Superior temporal gyrus (tissue), 1 donor: ENCODE results near the gene TMEM81.

Experiments used
- DNase-seq: peaks from one replicate; pipeline ENCODE4 v3.0.0-alpha.2; 2016; ENCODE audit errors: extremely low spot score

TMEM81 gene

GRCh38 chr1:205060746-205061145 lies 23.5 kb downstream of the TMEM81 start:
- DNase-seq: no peak

DNA sequence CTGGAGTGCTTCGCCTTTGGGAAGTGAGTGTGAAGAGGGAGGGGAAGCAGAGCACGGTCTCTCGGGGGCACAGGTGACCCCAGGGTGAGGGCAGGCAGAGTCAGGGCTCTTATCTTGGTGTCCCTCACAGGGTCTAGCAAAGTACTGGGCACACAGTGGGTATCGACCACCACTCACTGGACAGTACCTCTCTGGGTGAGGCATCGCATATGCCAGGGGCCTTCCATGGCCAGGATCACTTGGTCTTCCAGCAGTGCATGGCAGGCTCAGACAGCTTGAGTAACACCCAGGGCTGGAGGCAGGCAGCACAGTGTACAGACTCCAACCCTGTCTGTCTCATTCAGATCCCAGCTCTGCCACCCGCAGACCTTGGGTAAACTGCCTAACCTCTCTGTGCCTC lies 24.6 kb downstream of the TMEM81 start:
- no peak for DNase-seq

DNA sequence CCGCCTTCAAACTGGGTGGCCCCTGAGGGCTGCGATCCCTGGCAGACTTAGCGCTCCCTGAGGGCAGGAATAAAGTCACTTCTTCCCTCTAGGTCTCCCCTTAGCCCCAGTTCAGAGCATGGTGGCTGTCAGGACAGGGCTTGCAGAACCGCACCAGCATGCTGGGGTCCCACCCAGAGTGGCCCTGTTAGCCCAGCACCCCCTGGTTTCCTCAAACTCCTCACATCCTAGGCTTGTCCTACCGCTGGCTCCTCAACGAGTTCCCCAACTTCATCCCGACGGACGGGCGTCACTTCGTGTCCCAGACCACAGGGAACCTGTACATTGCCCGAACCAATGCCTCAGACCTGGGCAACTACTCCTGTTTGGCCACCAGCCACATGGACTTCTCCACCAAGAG lies 25.4 kb downstream of the TMEM81 start:
- DNase-seq: no peak

- DNase-seq: no peak
Observed at GRCh38 chr1:205057808-205058575, 26.3 kb downstream of the TMEM81 start.

DNA sequence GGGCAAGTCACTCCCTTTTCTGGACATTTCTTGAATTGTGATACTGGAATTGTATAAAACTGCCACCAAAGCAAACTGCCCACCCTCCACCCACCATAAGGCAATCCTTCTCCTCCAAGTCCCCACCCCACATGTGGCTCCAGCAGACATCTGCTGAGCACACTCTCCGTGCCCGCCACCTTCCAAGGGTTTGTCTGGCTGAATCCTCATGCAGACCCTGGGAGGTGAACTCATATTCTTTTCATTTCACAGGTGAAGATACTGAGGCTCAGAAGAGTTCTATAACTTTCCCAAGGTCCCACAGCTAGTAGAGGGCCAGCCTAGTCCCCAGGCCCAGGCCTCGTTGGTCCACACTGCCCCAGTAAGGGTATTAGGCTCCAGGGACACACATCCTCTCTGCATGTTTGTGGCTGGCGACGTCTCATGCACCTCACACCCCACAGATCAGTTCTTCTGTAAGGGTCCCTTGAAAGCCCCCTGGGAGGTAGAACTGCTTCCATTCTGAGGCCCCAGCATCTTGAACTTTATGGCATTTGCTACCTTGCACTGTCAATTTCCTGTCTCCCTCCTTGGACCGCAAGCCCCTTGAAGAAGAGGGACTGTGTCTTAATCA lies 27.2 kb downstream of the TMEM81 start:
- DNase-seq: no peak

DNA sequence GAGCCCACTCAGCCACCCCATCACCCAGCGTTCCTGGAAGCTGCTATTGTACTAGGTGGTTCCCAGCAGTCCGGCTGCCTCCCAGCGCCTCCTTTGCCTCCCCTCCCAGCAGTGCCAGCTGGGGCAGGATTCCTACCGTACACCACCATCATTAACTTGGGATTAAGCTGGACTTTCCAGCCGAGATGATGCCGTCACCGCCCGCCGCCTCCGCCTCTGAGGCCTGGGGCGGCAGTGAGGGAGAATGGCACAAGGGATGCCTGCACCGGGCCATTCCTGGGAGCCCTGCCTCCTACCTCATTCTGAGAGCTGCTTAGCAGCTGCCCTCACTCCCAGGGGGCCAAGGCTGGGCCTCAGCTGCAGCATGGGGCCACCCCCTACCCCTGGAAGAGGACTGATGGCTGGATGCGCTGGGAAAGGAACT lies 28.1 kb downstream of the TMEM81 start:
- DNase-seq: no peak

GRCh38 chr1:205054013-205054412 lies 30.2 kb downstream of the TMEM81 start:
- no peak for DNase-seq

DNA sequence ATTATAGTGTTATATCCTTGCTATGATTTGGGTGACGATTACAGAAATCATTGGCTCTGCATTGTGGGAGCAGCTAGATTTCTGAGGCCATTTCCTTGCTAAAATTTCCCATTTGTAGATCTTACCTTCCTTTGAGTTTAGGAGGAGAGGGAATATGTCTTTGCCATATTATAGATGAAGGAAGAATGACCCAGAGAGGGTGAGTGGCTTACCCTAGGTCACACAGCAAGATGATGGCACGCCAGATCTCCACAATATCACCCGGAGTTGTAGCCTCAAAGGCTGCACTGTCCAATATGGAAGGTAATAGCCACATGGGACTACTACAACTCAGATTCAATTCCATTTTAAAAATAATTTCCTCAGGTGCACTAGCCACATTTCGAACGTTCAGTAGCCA lies 31.0 kb downstream of the TMEM81 start:
- DNase-seq: no peak

- DNase-seq: no peak
Observed at GRCh38 chr1:205052690-205053089, 31.6 kb downstream of the TMEM81 start.

- peak; percentile 75 for DNase-seq
Observed at GRCh38 chr1:205049479-205049878, 34.8 kb downstream of the TMEM81 start.

GRCh38 chr1:205048382-205048781 lies 35.9 kb downstream of the TMEM81 start:
- peak; percentile 93 for DNase-seq

GRCh38 chr1:205047764-205048231 lies 36.5 kb downstream of the TMEM81 start:
- DNase-seq: peak; percentile 82

DNA sequence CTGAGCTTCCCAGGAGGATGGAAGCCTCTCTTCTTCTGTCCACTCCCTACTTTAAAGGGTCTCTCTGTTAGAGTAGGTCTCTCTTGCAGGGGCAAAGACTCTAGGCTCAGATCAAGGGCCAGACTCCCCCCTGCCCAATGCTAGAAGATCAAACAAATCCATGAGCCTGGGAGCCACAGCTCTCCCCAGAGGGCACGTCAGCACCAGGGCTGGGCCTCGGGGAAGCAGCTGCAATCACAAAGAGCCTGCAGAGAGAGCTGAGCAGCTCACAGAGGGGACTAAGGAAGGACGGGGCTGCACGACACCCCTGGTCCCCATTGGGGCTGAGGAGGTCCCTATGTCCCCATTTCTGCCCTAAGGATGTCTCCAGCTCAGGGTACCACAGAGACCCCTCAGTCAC lies 37.4 kb downstream of the TMEM81 start:
- peak; percentile 85 for DNase-seq

DNA sequence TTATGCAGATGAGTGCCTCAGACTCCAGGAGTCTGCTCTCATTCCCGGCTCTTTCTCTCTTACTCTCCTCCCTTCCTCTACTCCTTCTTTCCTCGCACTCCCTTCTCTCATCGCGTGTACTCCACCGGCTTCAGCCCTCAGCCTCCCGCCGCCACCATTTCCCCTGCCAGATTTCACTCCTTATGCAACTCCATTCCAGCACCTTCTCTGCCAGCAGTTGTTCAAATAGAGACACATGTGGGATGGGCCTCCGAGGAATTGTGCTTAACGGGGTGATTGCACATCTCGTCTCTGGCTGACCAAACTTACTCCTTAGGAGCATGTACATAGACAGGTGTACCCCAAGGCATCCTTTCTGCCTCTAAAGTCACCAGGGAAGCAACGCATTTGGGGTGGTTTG lies 39.1 kb downstream of the TMEM81 start:
- DNase-seq: peak; percentile 62

- no peak for DNase-seq
Observed at GRCh38 chr1:205044741-205045140, 39.5 kb downstream of the TMEM81 start.

- DNase-seq: peak; percentile 12
Observed at GRCh38 chr1:205043866-205044265, 40.4 kb downstream of the TMEM81 start.

DNA sequence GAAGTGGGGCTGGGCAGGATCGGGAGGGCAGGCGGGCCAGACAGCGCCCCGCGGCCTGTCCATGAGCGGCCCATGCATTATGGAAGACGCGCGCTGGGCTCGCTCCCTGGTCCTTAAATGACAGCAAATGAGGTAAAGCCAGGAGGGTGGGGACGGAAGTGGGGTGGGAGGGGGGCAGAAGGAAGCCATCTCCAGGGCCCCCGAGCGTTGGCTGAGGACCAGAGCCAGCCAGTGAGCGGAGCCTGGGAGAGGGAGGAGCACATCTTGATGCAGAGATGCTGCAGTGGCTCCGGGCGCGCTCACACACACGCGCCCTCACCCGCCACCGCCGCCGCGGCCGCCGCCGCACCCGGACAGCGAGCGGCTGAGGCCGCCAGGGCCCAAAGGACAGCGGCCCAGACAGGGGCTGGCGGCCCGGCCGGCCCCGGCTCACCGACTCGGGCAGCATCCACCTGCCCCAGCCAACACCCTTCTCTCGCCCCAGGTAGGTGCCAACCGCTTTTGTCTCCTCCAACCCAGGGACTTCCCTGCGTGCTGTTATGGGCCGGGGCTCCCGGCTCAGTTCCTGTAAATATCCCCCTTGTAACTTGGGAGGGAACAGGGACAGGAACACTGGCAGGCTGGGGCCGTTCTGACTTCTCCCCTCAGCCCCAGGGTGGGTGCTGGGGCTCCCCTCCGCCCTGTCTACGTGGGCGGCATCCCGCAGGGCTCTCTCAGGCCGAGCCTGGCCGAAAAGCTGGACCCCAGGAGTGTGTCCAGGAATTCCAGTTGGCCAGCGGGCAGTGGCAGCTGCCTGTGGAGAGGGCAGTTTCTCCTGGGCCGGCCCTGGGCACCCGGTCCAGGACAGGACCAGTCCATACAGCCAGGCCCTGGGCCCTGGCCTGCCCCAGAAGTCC lies 41.1 kb downstream of the TMEM81 start, which contains the start of gene CNTN2:
TSS of gene CNTN2 (plus strand) at position 302 of the 896 bp plus-strand sequence. CDS start 9,974 bp downstream, outside the sequence.
- peak; percentile 90 for DNase-seq

GRCh38 chr1:205041998-205042910 lies 42.0 kb downstream of the TMEM81 start:
- peak; percentile 72 for DNase-seq

DNA sequence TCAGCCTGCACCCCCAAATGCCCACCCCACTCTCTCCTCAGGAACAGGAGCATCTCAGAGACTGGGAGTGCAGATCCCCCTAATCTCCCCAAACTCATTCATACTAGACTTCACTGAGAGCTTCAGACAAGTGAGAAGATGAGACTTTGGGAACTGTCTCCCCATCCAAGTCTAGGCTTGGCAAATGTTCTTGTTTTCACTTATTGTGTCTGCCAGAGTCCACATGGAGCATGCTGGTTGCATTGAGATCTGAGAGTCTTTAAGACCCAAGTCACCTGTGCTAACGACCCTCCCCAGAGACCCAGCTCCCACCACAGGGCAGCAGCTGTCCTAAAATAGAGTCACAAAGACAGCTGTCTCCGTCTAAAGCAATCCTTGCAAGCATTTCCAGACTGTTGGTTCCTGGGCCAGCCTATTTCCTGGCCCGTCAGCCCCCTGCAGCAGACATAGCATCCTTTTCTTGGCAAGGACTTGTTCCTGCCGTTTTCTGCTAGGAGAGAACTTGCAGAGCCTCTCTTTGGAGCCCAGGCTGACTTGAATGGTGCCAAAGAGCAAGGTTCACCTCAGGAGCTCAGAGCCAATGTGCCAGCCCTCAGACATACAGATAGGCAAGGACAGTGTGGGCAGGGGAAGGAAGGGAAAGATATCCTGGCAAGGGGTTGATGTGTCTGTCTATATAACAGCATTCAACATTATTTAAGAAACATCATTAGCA lies 43.1 kb downstream of the TMEM81 start:
- DNase-seq: peak; percentile 32

- no peak for DNase-seq
Observed at GRCh38 chr1:205038132-205038786, 46.0 kb downstream of the TMEM81 start.
